ENCODE results near the gene SALL2. TPM values are rescaled to one million over a fixed set of nuclear protein-coding genes. Genes with fewer than 3 reads are reported as not detected.

SALL2 gene
- total RNA-seq = 10 to 100 TPM in 4 of 9 donors, 1 to 10 TPM in 5; 5.3 to 20.6 (median 9.4) TPM
- 1 to 10 TPM; 3.2 to 6.9 (median 6.4) TPM for polyA plus RNA-seq
- long read RNA-seq, donor 1, full-length matches to known transcripts = 3 of 3 reads
- long read RNA-seq, donor 1, partial matches to known transcripts = 0 of 3 reads
- long read RNA-seq, donor 1, other reads (novel, unspliced or antisense) = 0 of 3 reads
- long read RNA-seq, donor 2, partial matches to known transcripts = 5 of 6 reads
- long read RNA-seq, donor 2, other reads (novel, unspliced or antisense) = 0 of 6 reads
- long read RNA-seq, donor 3, full-length matches to known transcripts = 1 of 1 reads
- long read RNA-seq, donor 3, partial matches to known transcripts = 0 of 1 reads
- long read RNA-seq, donor 3, other reads (novel, unspliced or antisense) = 0 of 1 reads
- long read RNA-seq, donor 4 = 0 reads
- long read RNA-seq, donor 5, partial matches to known transcripts = 2 of 10 reads
- long read RNA-seq, donor 5, other reads (novel, unspliced or antisense) = 6 of 10 reads
- long read RNA-seq, donor 6, partial matches to known transcripts = 0 of 1 reads
- long read RNA-seq, donor 6, other reads (novel, unspliced or antisense) = 1 of 1 reads
- long read RNA-seq, donor 7, partial matches to known transcripts = 0 of 2 reads
- long read RNA-seq, donor 7, other reads (novel, unspliced or antisense) = 0 of 2 reads
- long read RNA-seq, donor 8, partial matches to known transcripts = 0 of 2 reads
- long read RNA-seq, donor 8, other reads (novel, unspliced or antisense) = 0 of 2 reads
- long read RNA-seq, donor 9, full-length matches to known transcripts = 4 of 4 reads
- long read RNA-seq, donor 9, partial matches to known transcripts = 0 of 4 reads
- long read RNA-seq, donor 9, other reads (novel, unspliced or antisense) = 0 of 4 reads
- long read RNA-seq, donor 10, partial matches to known transcripts = 0 of 1 reads
- long read RNA-seq, donor 10, other reads (novel, unspliced or antisense) = 0 of 1 reads

DNA sequence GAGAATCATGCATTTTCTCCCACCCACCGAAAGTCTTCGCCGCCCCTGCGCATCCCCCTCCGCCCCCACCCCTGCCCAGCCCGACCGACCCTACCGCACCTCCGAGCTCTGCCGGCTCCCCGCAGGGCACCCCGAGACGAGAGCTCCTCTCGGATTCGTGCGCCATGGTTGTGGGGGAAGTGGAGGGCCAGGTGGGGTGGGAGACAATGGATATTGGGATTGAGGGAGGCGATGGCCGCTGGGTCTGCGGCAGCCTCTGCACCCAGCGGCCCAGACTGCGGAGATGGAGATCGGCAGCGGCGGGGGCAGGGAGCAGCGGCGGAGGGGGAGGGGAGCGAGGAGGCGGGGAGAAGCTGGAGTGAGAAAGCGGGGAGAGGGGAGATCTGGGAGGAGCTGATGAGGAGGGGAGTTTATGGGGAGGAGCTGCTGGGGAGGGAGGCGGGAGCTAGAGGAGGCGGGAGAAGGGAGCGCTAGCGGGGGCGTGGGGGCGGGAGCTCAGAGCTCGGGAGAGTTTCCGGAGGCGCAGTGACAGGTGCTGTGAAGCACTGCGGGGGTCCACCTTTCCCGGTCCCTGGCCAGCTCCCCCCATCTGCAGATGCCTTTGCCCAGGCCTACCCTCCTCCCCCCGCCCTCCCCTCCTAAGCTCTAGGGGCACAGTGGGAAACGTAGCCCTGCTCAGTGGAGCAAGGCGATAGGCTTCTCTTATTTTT, at the start of gene SALL2:
Gene SALL2, minus strand, starts transcription at position 385 of the 710 bp plus-strand sequence. Its CDS starts 219 bp downstream, at position 166.
- Histone ChIP-seq H3K36me3 (replicated peaks in 1 of 2) (no peaks in the 10 kb centered on the region), H3K4me3 (peak within 1 kb of the TSS; percentile 21 to 96 (median 50)), H3K27me3 (no peaks in the 10 kb centered on the region), H3K9me3 (replicated peaks in 1 of 3) (no peaks in the 10 kb centered on the region), H3K27ac (peak within 1 kb of the TSS in 1 of 5 donors; percentile 18), H3K4me1 (replicated peaks in 1 of 2) (peaks cover 0 to 8% of the 10 kb centered on the region in 2 donors)
- peak; percentile 67 to 86 (median 76) for DNase-seq
- intact Hi-C loops (cut with DNase I) = no loop called here
- WGBS, 4 donors = 1 to 4% (median 1%) methylated on average over 18 to 43 of the region's 43 CpGs
- no peak for TF ChIP-seq CTCF (IDR thresholded peaks at IDR 0.05)
- TF ChIP-seq POLR2A (IDR thresholded peaks at IDR 0.05) = no peak

DNA sequence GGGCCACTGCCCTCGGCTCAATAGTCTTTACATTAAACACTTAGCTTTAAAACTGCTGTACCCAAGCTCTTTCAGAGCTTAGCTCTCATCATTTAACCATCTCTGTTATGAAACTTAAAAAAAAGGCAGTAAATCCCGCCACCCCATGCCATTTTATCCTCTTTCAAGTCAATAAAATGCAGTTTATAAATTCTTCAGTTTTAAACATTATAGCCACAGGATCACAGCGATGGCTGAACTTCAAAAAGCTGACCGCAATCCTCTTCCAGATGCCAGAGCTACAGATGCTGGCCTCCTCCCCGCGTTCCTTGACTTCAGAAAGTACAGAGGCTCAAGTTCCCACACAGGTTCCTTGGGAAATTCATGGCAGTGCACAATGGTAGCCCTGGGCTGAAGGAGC, 49.5 kb upstream of the SALL2 start:
- H3K27ac ChIP-seq = no peak overlapping the region
- whole genome bisulfite sequencing, 4 donors = 51 to 74% (median 65%) methylated on average over 6 of the region's 6 CpGs
- no peaks in the 10 kb centered on the region for H3K4me1 ChIP-seq (replicated peaks in 1 of 2)
- H3K4me3 ChIP-seq = no peak overlapping the region
- intact Hi-C loops (cut with DNase I) = no loop called here
- DNase-seq = no peak
- TF ChIP-seq POLR2A (IDR thresholded peaks at IDR 0.05) (no peak), CTCF (IDR thresholded peaks at IDR 0.05) (no peak)
- no peaks in the 10 kb centered on the region for H3K36me3 ChIP-seq (replicated peaks in 1 of 2)
- peaks cover 3% of the 10 kb centered on the region for H3K27me3 ChIP-seq
- no peaks in the 10 kb centered on the region for H3K9me3 ChIP-seq (replicated peaks in 1 of 3)

DNA sequence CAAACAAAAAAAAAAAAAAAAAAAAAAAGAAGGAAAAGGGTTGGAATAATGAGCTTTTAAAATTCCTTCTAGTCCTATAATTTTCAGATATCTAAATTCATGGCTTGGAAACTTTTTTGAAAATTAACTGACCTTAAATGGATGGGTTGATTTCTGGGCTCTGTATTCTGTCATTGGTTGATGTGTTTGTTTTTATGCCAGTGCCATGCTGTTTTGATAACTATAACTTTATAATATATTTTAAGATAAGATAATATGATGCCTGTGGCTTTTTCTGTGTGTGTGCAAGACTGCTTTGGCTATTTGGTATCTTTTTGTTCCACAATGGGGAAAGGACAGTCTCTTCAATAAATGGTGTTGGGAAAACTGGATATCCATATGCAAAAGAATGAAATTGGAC, 46.5 kb upstream of the SALL2 start:
- TF ChIP-seq CTCF (IDR thresholded peaks at IDR 0.05) = no peak
- no peak for TF ChIP-seq POLR2A (IDR thresholded peaks at IDR 0.05)
- H3K9me3 ChIP-seq (replicated peaks in 1 of 3) = no peaks in the 10 kb centered on the region
- H3K4me1 ChIP-seq (replicated peaks in 1 of 2) = no peaks in the 10 kb centered on the region
- H3K36me3 ChIP-seq (replicated peaks in 1 of 2) = no peaks in the 10 kb centered on the region
- H3K27me3 ChIP-seq = peaks cover 3% of the 10 kb centered on the region
- H3K4me3 ChIP-seq = no peak overlapping the region
- DNase-seq = no peak
- intact Hi-C loops (cut with DNase I) = no loop called here
- H3K27ac ChIP-seq = no peak overlapping the region

Data from adrenal gland (tissue), 19 donors.